Mesenchymal stem cell (in vitro differentiated cells and primary cell): ENCODE measurements around the gene DNAH14.

ENCODE experiments used
- DNase-seq: peaks from one replicate; pipeline ENCODE4 v3.0.0-alpha.2; 2013
- H2AFZ ChIP-seq: one replicate; pipeline ENCODE4 v1.6.1; 2013; ENCODE audit warnings: low read depth, mild to moderate bottlenecking, control low read depth, inconsistent platforms, low read length, moderate library complexity
- H2AK5ac ChIP-seq: 2 replicates; pipeline ENCODE4 v1.6.1; 2013; ENCODE audit warnings: low read length, moderate library complexity, mild to moderate bottlenecking, inconsistent platforms; ENCODE audit not compliant: severe bottlenecking
- H2BK120ac ChIP-seq: one replicate; pipeline ENCODE4 v1.6.1; 2013; ENCODE audit warnings: low read depth, mild to moderate bottlenecking, inconsistent platforms, low read length, moderate library complexity
- H2BK12ac ChIP-seq, 2 experiments: one replicate each; pipeline ENCODE4 v1.6.1; 2013; ENCODE audit warnings: inconsistent platforms in 2 of 2, low read length in 2 of 2, mild to moderate bottlenecking in 2 of 2, moderate library complexity in 2 of 2, control low read depth in 1 of 2
- H2BK15ac ChIP-seq: one replicate; pipeline ENCODE4 v1.6.1; 2013; ENCODE audit warnings: mild to moderate bottlenecking, low read depth, inconsistent platforms; ENCODE audit not compliant: poor library complexity, severe bottlenecking
- H2BK5ac ChIP-seq: 2 replicates; pipeline ENCODE4 v1.6.1; 2013; ENCODE audit warnings: low read depth, mild to moderate bottlenecking, low read length, control low read depth, inconsistent platforms; ENCODE audit not compliant: poor library complexity, severe bottlenecking
- H3K14ac ChIP-seq, 2 experiments: one replicate each; pipeline ENCODE4 v1.6.1; 2013; ENCODE audit warnings: inconsistent platforms in 2 of 2, low read length in 2 of 2, control low read depth in 1 of 2, mild to moderate bottlenecking in 1 of 2, moderate library complexity in 1 of 2
- H3K18ac ChIP-seq, 2 experiments: one replicate each; pipeline ENCODE4 v1.6.1; 2013; ENCODE audit warnings: inconsistent platforms in 2 of 2, low read length in 2 of 2, control low read depth in 1 of 2, low read depth in 1 of 2, mild to moderate bottlenecking in 1 of 2
- H3K23ac ChIP-seq, 2 experiments: one replicate each; pipeline ENCODE4 v1.6.1; 2013; ENCODE audit warnings: inconsistent platforms in 2 of 2, low read length in 2 of 2, mild to moderate bottlenecking in 2 of 2, moderate library complexity in 2 of 2, control low read depth in 1 of 2
- H3K27ac ChIP-seq: 2 replicates; pipeline ENCODE4 v1.5.1; 2013; ENCODE audit warnings: mild to moderate bottlenecking, moderate library complexity, low read length, control low read depth, inconsistent platforms; ENCODE audit not compliant: poor library complexity, severe bottlenecking
- H3K27me3 ChIP-seq, 2 experiments: 2 replicates each; pipeline versions ENCODE4 v1.6.1 to v1.7.0; 2013; ENCODE audit warnings: low read length in 2 of 2, mild to moderate bottlenecking in 2 of 2, moderate library complexity in 2 of 2, control low read depth in 1 of 2, inconsistent platforms in 1 of 2; ENCODE audit not compliant: control insufficient read depth in 1 of 2, insufficient read depth in 1 of 2
- H3K36me3 ChIP-seq, 2 experiments: 2 replicates each; pipeline versions ENCODE4 v1.6.1 to v1.7.0; 2013; ENCODE audit warnings: low read length in 2 of 2, control low read depth in 1 of 2, inconsistent platforms in 1 of 2, low read depth in 1 of 2, mild to moderate bottlenecking in 1 of 2; ENCODE audit not compliant: insufficient read depth in 2 of 2, control insufficient read depth in 1 of 2
- H3K4ac ChIP-seq, 2 experiments: one replicate each; pipeline ENCODE4 v1.6.1; 2013; ENCODE audit warnings: inconsistent platforms in 2 of 2, low read length in 2 of 2, mild to moderate bottlenecking in 2 of 2, moderate library complexity in 2 of 2, control low read depth in 1 of 2, low read depth in 1 of 2
- H3K4me1 ChIP-seq: 2 replicates; pipeline ENCODE4 v1.6.1; 2013; ENCODE audit warnings: low read depth, low read length, control low read depth; ENCODE audit not compliant: control insufficient read depth, insufficient read depth
- H3K4me2 ChIP-seq: 2 replicates; pipeline ENCODE4 v1.6.1; 2013; ENCODE audit warnings: low read length, mild to moderate bottlenecking, inconsistent platforms; ENCODE audit not compliant: poor library complexity, severe bottlenecking
- H3K4me3 ChIP-seq, 2 experiments: 2 replicates each; pipeline versions ENCODE4 v1.5.1 to v1.7.0; 2013; ENCODE audit warnings: low read length in 2 of 2, mild to moderate bottlenecking in 2 of 2, control low read depth in 1 of 2, low read depth in 1 of 2; ENCODE audit not compliant: insufficient read depth in 1 of 2
- H3K79me1 ChIP-seq: replicated peaks from 2 replicates; pipeline ENCODE4 v1.6.1; 2013; ENCODE audit warnings: mild to moderate bottlenecking, control low read depth, low read length, inconsistent platforms; ENCODE audit not compliant: poor library complexity, severe bottlenecking
- H3K9ac ChIP-seq: 2 replicates; pipeline ENCODE4 v1.7.0; 2013; ENCODE audit warnings: mild to moderate bottlenecking, low read length, moderate library complexity
- H3K9me3 ChIP-seq: 2 replicates; pipeline ENCODE4 v1.7.0; 2013; ENCODE audit warnings: mild to moderate bottlenecking, low read length; ENCODE audit not compliant: control insufficient read depth
- H4K8ac ChIP-seq: one replicate; pipeline ENCODE4 v1.6.1; 2013; ENCODE audit warnings: inconsistent platforms, mild to moderate bottlenecking, low read length, moderate library complexity
- H4K91ac ChIP-seq: one replicate; pipeline ENCODE4 v1.6.1; 2013; ENCODE audit warnings: mild to moderate bottlenecking, low read length, inconsistent platforms
- WGBS: methylation state at CpG from one replicate; pipeline ENCODE4 v1.1.7; 2013; ENCODE audit warnings: mixed read lengths; 5-methylcytosine and 5-hydroxymethylcytosine counted together

The DNAH14 gene

GRCh38 chr1:225366018-225366417 lies 436.5 kb downstream of the DNAH14 start:
- H2AK5ac ChIP-seq, result no peak overlapping the region
- no peak overlapping the region for H3K4me2 ChIP-seq
- no peak overlapping the region for H3K27ac ChIP-seq
- H3K4me3 ChIP-seq, result no peak overlapping the region
- H3K4ac ChIP-seq, result no peak overlapping the region
- H2BK15ac ChIP-seq, result no peak overlapping the region
- no peak overlapping the region for H3K23ac ChIP-seq
- H3K9ac ChIP-seq, result no peak overlapping the region
- H2BK5ac ChIP-seq, result no peak overlapping the region
- DNase-seq, result no peak
- H2BK120ac ChIP-seq, result no peak overlapping the region
- no peak overlapping the region for H2AFZ ChIP-seq
- H2BK12ac ChIP-seq, result no peak overlapping the region
- H4K8ac ChIP-seq, result no peak overlapping the region
- H3K79me1 ChIP-seq, result no peaks in the 10 kb centered on the region
- no peaks in the 10 kb centered on the region for H3K36me3 ChIP-seq
- no peaks in the 10 kb centered on the region for H3K9me3 ChIP-seq
- no peak overlapping the region for H3K18ac ChIP-seq
- H3K14ac ChIP-seq, result no peak overlapping the region
- H3K27me3 ChIP-seq, result no peaks in the 10 kb centered on the region
- H4K91ac ChIP-seq, result no peak overlapping the region
- H3K4me1 ChIP-seq, result no peaks in the 10 kb centered on the region

GRCh38 chr1:225366552-225366951 lies 437.1 kb downstream of the DNAH14 start:
- Histone ChIP-seq H3K14ac (no peak overlapping the region), H3K4me3 (no peak overlapping the region), H3K36me3 (no peaks in the 10 kb centered on the region), H4K91ac (no peak overlapping the region), H3K4ac (no peak overlapping the region), H2BK15ac (no peak overlapping the region), H3K23ac (no peak overlapping the region), H3K4me2 (no peak overlapping the region), H3K4me1 (no peaks in the 10 kb centered on the region), H3K9ac (no peak overlapping the region), H3K79me1 (no peaks in the 10 kb centered on the region), H2BK5ac (no peak overlapping the region), H4K8ac (no peak overlapping the region), H2AK5ac (no peak overlapping the region), H3K27ac (no peak overlapping the region), H2BK12ac (no peak overlapping the region), H3K9me3 (no peaks in the 10 kb centered on the region), H2AFZ (no peak overlapping the region), H3K18ac (no peak overlapping the region), H2BK120ac (no peak overlapping the region), H3K27me3 (no peaks in the 10 kb centered on the region)
- peak; percentile 33 for DNase-seq
- WGBS, result 0% methylated on average over 1 of the region's 1 CpG

- Histone ChIP-seq H3K79me1 (no peaks in the 10 kb centered on the region), H2BK120ac (no peak overlapping the region), H3K14ac (no peak overlapping the region), H2BK5ac (no peak overlapping the region), H3K23ac (no peak overlapping the region), H4K8ac (no peak overlapping the region), H2AFZ (no peak overlapping the region), H3K4me2 (no peak overlapping the region), H2BK15ac (no peak overlapping the region), H2BK12ac (no peak overlapping the region), H3K9me3 (no peaks in the 10 kb centered on the region), H4K91ac (no peak overlapping the region), H3K27ac (no peak overlapping the region), H3K9ac (no peak overlapping the region), H3K4me1 (no peaks in the 10 kb centered on the region), H2AK5ac (no peak overlapping the region), H3K36me3 (no peaks in the 10 kb centered on the region), H3K27me3 (no peaks in the 10 kb centered on the region), H3K4ac (no peak overlapping the region), H3K4me3 (no peak overlapping the region), H3K18ac (no peak overlapping the region)
- WGBS, result 91% methylated on average over 2 of the region's 3 CpGs
- no peak for DNase-seq
These were observed 438.6 kb downstream of the DNAH14 start for GRCh38 chr1:225368036-225368552.

- no peak overlapping the region for H3K14ac ChIP-seq
- H3K9ac ChIP-seq, result no peak overlapping the region
- DNase-seq, result no peak
- H2BK120ac ChIP-seq, result no peak overlapping the region
- no peaks in the 10 kb centered on the region for H3K79me1 ChIP-seq
- no peak overlapping the region for H2AK5ac ChIP-seq
- no peak overlapping the region for H3K4me3 ChIP-seq
- no peak overlapping the region for H2BK15ac ChIP-seq
- H3K9me3 ChIP-seq, result no peaks in the 10 kb centered on the region
- no peak overlapping the region for H2AFZ ChIP-seq
- no peak overlapping the region for H3K4me2 ChIP-seq
- no peaks in the 10 kb centered on the region for H3K4me1 ChIP-seq
- no peaks in the 10 kb centered on the region for H3K27me3 ChIP-seq
- WGBS, result 100% methylated on average over 1 of the region's 3 CpGs
- no peaks in the 10 kb centered on the region for H3K36me3 ChIP-seq
- no peak overlapping the region for H2BK12ac ChIP-seq
- no peak overlapping the region for H4K91ac ChIP-seq
- no peak overlapping the region for H3K18ac ChIP-seq
- H4K8ac ChIP-seq, result no peak overlapping the region
- H3K4ac ChIP-seq, result no peak overlapping the region
- no peak overlapping the region for H2BK5ac ChIP-seq
- no peak overlapping the region for H3K23ac ChIP-seq
- H3K27ac ChIP-seq, result no peak overlapping the region
These were observed 442.0 kb downstream of the DNAH14 start for GRCh38 chr1:225371366-225372010.
